ENCODE results near the gene VAMP8. TPM values are rescaled to one million over a fixed set of nuclear protein-coding genes. Genes with fewer than 3 reads are reported as not detected.

Gene VAMP8
- total and polyA plus RNA-seq, 10 of the 15 experiments (the other 5 are each of a cell fraction or from before 2014, with no cell fraction given), result 93.6 to 744 (median 217) TPM

DNA sequence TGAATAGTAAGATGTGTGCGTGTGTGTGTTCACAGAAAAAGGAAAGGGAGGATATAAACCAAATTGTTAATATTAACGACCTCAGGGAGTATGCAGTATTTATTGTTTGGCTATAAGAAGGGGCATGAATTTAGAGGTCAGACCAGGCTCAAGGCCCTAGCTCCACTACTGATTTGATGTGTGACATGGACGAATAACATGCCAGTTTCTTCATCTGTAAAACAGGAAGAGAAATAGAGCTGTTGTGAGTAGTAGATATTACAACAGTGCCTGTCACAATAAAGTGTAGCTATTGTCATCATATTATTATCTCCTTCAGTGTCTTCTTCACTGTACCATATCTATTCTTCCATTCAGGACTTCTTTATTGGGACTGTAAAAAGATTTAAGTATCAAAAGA, 42.5 kb upstream of the VAMP8 start:
- ChIA-PET POLR2A (interaction anchor here (0.5 to 1.6 kb wide), 3 partner anchors 11 to 178 kb away, joined by 3 to 5 read pairs (median 3); no protein-coding TSS in a partner anchor), CTCF (interaction anchor here (1.3 to 10.9 kb wide), 4 partner anchors 11 to 116 kb away, joined by 3 to 134 read pairs (median 5); no protein-coding TSS in a partner anchor), RAD21 (ENCODE audit: unreplicated experiment) (interaction anchor here (1.2 kb wide), 1 partner anchor 17 kb away, joined by 3 read pairs; no protein-coding TSS in a partner anchor), SMC1A (ENCODE audit: uncharacterized antibody, unreplicated experiment) (interaction anchor here (1.1 to 1.2 kb wide), 2 partner anchors 40 to 106 kb away, joined by 3 read pairs; no protein-coding TSS in a partner anchor)
- H3K4me2 ChIP-seq (ENCODE audit: control insufficient read depth, insufficient read depth), result no peak overlapping the region
- H3K79me2 ChIP-seq (ENCODE audit: control insufficient read depth, insufficient read depth, low read length), result peaks cover 29% of the 10 kb centered on the region
- H3K27ac ChIP-seq (ENCODE audit: control insufficient read depth, insufficient read depth), result no peak overlapping the region
- ATAC-seq, result no peak
- FAIRE-seq, result no peak
- DNase-seq (ENCODE audit: low read depth, low spot score), result no peak
- in situ Hi-C loops (cut with MboI) (no loop called here), intact Hi-C loops (cut with micrococcal nuclease; ENCODE audit: unreplicated experiment) (loop anchor here (5.0 kb wide), 1 partner anchor 82 kb away; the partner anchor contains the start of gene USP39)
- no peak overlapping the region for H3K4me3 ChIP-seq
- no peaks in the 10 kb centered on the region for H3K27me3 ChIP-seq (replicated peaks in 1 of 2; ENCODE audit: control insufficient read depth in 2 of 2, insufficient read depth in 2 of 2, low read length in 1 of 2)
- BruUV-seq (replicated peaks), result no TSS peak
- 63% methylated on average over 3 of the region's 3 CpGs for WGBS (ENCODE audit: insufficient coverage, insufficient replicate concordance, low lambda C conversion rate, missing lambda C conversion rate)
- H4K20me1 ChIP-seq (ENCODE audit: control insufficient read depth, insufficient read depth), result no peaks in the 10 kb centered on the region
- TF ChIP-seq ZNF384 (IDR thresholded peaks at IDR 0.05; ENCODE audit: borderline replicate concordance, low read depth, low read length) (no peak), MAX (IDR thresholded peaks at IDR 0.05; ENCODE audit: low read depth, low read length) (no peak), SPI1 (IDR thresholded peaks at IDR 0.05; ENCODE audit: borderline replicate concordance, insufficient read depth, low read depth, low read length) (no peak), ESRRA (IDR thresholded peaks at IDR 0.05; ENCODE audit: low read length) (no peak), IRF3 (IDR thresholded peaks at IDR 0.05) (no peak), NFYB (IDR thresholded peaks at IDR 0.05; ENCODE audit: insufficient read depth, low read depth, low read length) (no peak), RUNX3 (IDR thresholded peaks at IDR 0.05; ENCODE audit: low read length) (no peak), SUZ12 (IDR thresholded peaks at IDR 0.05; ENCODE audit: unreplicated experiment) (no peak), ZZZ3 (IDR thresholded peaks at IDR 0.05; ENCODE audit: control insufficient read depth, insufficient read length, low read depth) (no peak), E2F8 (IDR thresholded peaks at IDR 0.05; ENCODE audit: low read depth, partially characterized antibody) (no peak), NFYA (IDR thresholded peaks at IDR 0.05; ENCODE audit: borderline replicate concordance, low read depth, low read length) (no peak), HDGF (IDR thresholded peaks at IDR 0.05) (no peak), TAF1 (IDR thresholded peaks at IDR 0.05; ENCODE audit: borderline replicate concordance, low read depth, low read length) (no peak), SRF (IDR thresholded peaks at IDR 0.05; ENCODE audit: low read depth in 2 of 2, low read length in 2 of 2) (no peak), SP1 (IDR thresholded peaks at IDR 0.05; ENCODE audit: low read depth, low read length) (no peak), TCF3 (IDR thresholded peaks at IDR 0.05; ENCODE audit: borderline replicate concordance, insufficient read depth, low read depth, low read length) (no peak), POU2F2 (IDR thresholded peaks at IDR 0.05; ENCODE audit: borderline replicate concordance, low read depth, low read length) (no peak)
- no peaks in the 10 kb centered on the region for H3K36me3 ChIP-seq (ENCODE audit: control insufficient read depth in 2 of 2, insufficient read depth in 2 of 2, low read length in 1 of 2)
- no peaks in the 10 kb centered on the region for H3K9me3 ChIP-seq (replicated peaks; ENCODE audit: control insufficient read depth, insufficient read depth, low read length)
- H3K9ac ChIP-seq (ENCODE audit: control insufficient read depth, insufficient read depth, low read length), result no peak overlapping the region
- H2AFZ ChIP-seq (ENCODE audit: control insufficient read depth, low read depth, low read length), result no peak overlapping the region
- no peaks in the 10 kb centered on the region for H3K4me1 ChIP-seq (ENCODE audit: control insufficient read depth, insufficient read depth, low read length)

Measured in GM12878 (cell line).